GM12878 (cell line): ENCODE results near the gene ZBED1. TPM values are rescaled to one million over a fixed set of nuclear protein-coding genes. Genes with fewer than 3 reads are reported as not detected.

ENCODE experiments used
- ATAC-seq: fragments of 200-7000 bp; cut with Tn5 transposase; 3 replicates; pipeline ENCODE4 v1.9.1; 2020; ENCODE audit warnings: mild to moderate bottlenecking, moderate library complexity
- BruUV-seq: library from RNA; stranded (reverse); fragments of 400-500 nt; replicated peaks from 2 replicates; lab custom pipeline; 2021; lab: Mats Ljungman, UMichigan
- CTCF ChIA-PET: fragments of 300-600 bp; sonication (Branson Sonifier 250); formaldehyde crosslinking; extraction: SDS; loops from one replicate; lab custom pipeline; 2021; ENCODE audit warnings: inconsistent platforms; lab: Yijun Ruan, JAX
- POLR2A ChIA-PET: fragments of 350-600 bp; formaldehyde crosslinking; extraction: SDS; loops from one replicate; lab custom pipeline; 2021; ENCODE audit warnings: inconsistent platforms; lab: Charles Lee
- RAD21 ChIA-PET: fragments of 300-600 bp; sonication (Branson Sonifier 250); formaldehyde crosslinking; loops from one replicate; lab custom pipeline; 2023; ENCODE audit warnings: antibody characterized with exemption; ENCODE audit not compliant: unreplicated experiment; lab: Charles Lee
- SMC1A ChIA-PET: fragments of 300-600 bp; sonication (Branson Sonifier 250); formaldehyde crosslinking; loops from one replicate; lab custom pipeline; 2023; ENCODE audit not compliant: unreplicated experiment, uncharacterized antibody; lab: Charles Lee
- DNase-seq: peaks from one replicate; pipeline ENCODE4 v3.0.0-alpha.2; 2011; ENCODE audit warnings: low read depth, low spot score
- FAIRE-seq: peaks from 3 replicates; lab custom pipeline; 2011; peaks lifted over from hg19 to GRCh38; lab: Jason Lieb, UNC
- H2AFZ ChIP-seq: 2 replicates; pipeline ENCODE4 v1.6.0; 2011; ENCODE audit warnings: low read depth, low read length, control low read depth; ENCODE audit not compliant: control insufficient read depth
- H3K27ac ChIP-seq: 2 replicates; pipeline ENCODE4 v1.5.1; 2011; ENCODE audit warnings: control low read depth; ENCODE audit not compliant: control insufficient read depth, insufficient read depth
- H3K27me3 ChIP-seq, 2 experiments: replicated peaks in 1 of 2; 2 replicates each; pipeline versions ENCODE4 v1.6.0 to v1.6.1; 2011; ENCODE audit warnings: low read length in 1 of 2; ENCODE audit not compliant: control insufficient read depth in 2 of 2, insufficient read depth in 2 of 2
- H3K36me3 ChIP-seq, 2 experiments: 2 replicates each; pipeline ENCODE4 v1.5.1; 2011; ENCODE audit warnings: low read length in 1 of 2; ENCODE audit not compliant: control insufficient read depth in 2 of 2, insufficient read depth in 2 of 2
- H3K4me1 ChIP-seq: 2 replicates; pipeline ENCODE4 v1.6.1; 2011; ENCODE audit warnings: mild to moderate bottlenecking, low read length, moderate library complexity, mixed read lengths; ENCODE audit not compliant: control insufficient read depth, insufficient read depth
- H3K4me2 ChIP-seq: 2 replicates; pipeline ENCODE4 v1.6.0; 2011; ENCODE audit warnings: control low read depth; ENCODE audit not compliant: control insufficient read depth, insufficient read depth
- H3K4me3 ChIP-seq: fragments of 200-600 bp; sonication (generic); 2 replicates; pipeline ENCODE4 v1.5.1; 2016
- H3K79me2 ChIP-seq: 2 replicates; pipeline ENCODE4 v1.6.0; 2011; ENCODE audit warnings: low read length; ENCODE audit not compliant: control insufficient read depth, insufficient read depth
- H3K9ac ChIP-seq: 2 replicates; pipeline ENCODE4 v1.8.0; 2011; ENCODE audit warnings: low read length, control low read depth, mixed read lengths; ENCODE audit not compliant: control insufficient read depth, insufficient read depth
- H3K9me3 ChIP-seq: replicated peaks from 3 replicates; pipeline ENCODE4 v1.5.1; 2011; ENCODE audit warnings: mild to moderate bottlenecking, low read length; ENCODE audit not compliant: control insufficient read depth, insufficient read depth
- H4K20me1 ChIP-seq: 2 replicates; pipeline ENCODE4 v1.6.0; 2011; ENCODE audit not compliant: control insufficient read depth, insufficient read depth
- BCLAF1 ChIP-seq: fragments of 450-650 bp; IDR thresholded peaks from 2 replicates; pipeline ENCODE4 v1.6.1; 2017; ENCODE audit warnings: antibody characterized with exemption, mild to moderate bottlenecking, moderate library complexity
- HDAC6 ChIP-seq: fragments of 200-600 bp; sonication (generic); IDR thresholded peaks from one replicate; pipeline ENCODE4 v1.8.0; 2017; ENCODE audit warnings: antibody characterized with exemption; ENCODE audit not compliant: unreplicated experiment
- MYC ChIP-seq: IDR thresholded peaks from 2 replicates; pipeline ENCODE4 v1.6.1; 2011; ENCODE audit warnings: mild to moderate bottlenecking, low read length, moderate library complexity, inconsistent platforms; ENCODE audit not compliant: insufficient read depth, insufficient replicate concordance, insufficient read length, severe bottlenecking
- SIN3A ChIP-seq: IDR thresholded peaks from 2 replicates; pipeline ENCODE4 v1.6.1; 2012; ENCODE audit warnings: low read depth, low read length, improper control_type of control experiment
- SRF ChIP-seq, 2 experiments: IDR thresholded peaks; 2 replicates each; pipeline ENCODE4 v1.6.1; 2011; ENCODE audit warnings: low read depth in 2 of 2, low read length in 2 of 2, mild to moderate bottlenecking in 1 of 2, moderate library complexity in 1 of 2
- STAT1 ChIP-seq: fragments of 450-650 bp; conservative IDR thresholded peaks from 2 replicates; pipeline ENCODE4 v1.6.1; 2014; ENCODE audit warnings: antibody characterized with exemption, mild to moderate bottlenecking
- YBX1 ChIP-seq: fragments of 450-650 bp; IDR thresholded peaks from 2 replicates; pipeline ENCODE4 v1.6.1; 2016; ENCODE audit warnings: antibody characterized with exemption
- YY1 ChIP-seq: IDR thresholded peaks from 2 replicates; pipeline ENCODE4 v1.6.1; 2011; ENCODE audit warnings: low read depth, mild to moderate bottlenecking, low read length
- WGBS: methylation state at CpG from one replicate; pipeline ENCODE4 v1.1.6; 2016; ENCODE audit warnings: low lambda C conversion rate; ENCODE audit not compliant: insufficient replicate concordance, insufficient coverage; ENCODE audit errors: missing lambda C conversion rate; 5-methylcytosine and 5-hydroxymethylcytosine counted together
- in situ Hi-C: fragments of 300-500 bp; cut with MboI; formaldehyde crosslinking; loops from 9 replicates; pipeline ENCODE4 v1.14.3; 2018; ENCODE audit warnings: mixed read lengths
- intact Hi-C: fragments of 100-400 bp; cut with micrococcal nuclease; formaldehyde crosslinking; loops from one replicate; pipeline ENCODE4 v1.14.2; 2022; ENCODE audit not compliant: unreplicated experiment
- polyA plus RNA-seq, 11 experiments: library from polyadenylated mRNA; depleted of rRNA in 4 of 11; unstranded in 6 of 11; stranded (reverse) in 5 of 11; fragments of >200 nt; fragmentation: Nextera tagmentation in 4 of 11; fragmentation: Illumina TruSeq in 1 of 11; extraction: Ambion mirVana in 4 of 11; extraction: Trizol in 1 of 11; gene quantifications; 1 replicate in 1 of 11; 2 replicates in 10 of 11; pipeline versions ENCODE4 v1.2.1 to v1.2.3, GENCODE V29; 2011 to 2016; ENCODE audit warnings: inconsistent platforms in 2 of 11, missing spikeins in 2 of 11, low read depth in 1 of 11
- total RNA-seq, 4 experiments: library from RNA; depleted of rRNA in 3 of 4; stranded (reverse); fragments of >200 nt in 3 of 4; fragmentation: Illumina TruSeq in 1 of 4; extraction: Trizol in 1 of 4; gene quantifications; 2 replicates each; pipeline versions ENCODE4 v1.2.1 to v1.2.3, GENCODE V29; 2013 to 2021

Gene ZBED1
- total and polyA plus RNA-seq, 10 of the 15 experiments (the other 5 are each of a cell fraction or from before 2014, with no cell fraction given) = 1.9 to 75.5 (median 40.5) TPM

GRCh38 chrX:2549876-2550275, 49.1 kb upstream of the ZBED1 start (continued):
- TF ChIP-seq BCLAF1 (no peak), HDAC6 (no peak), STAT1 (no peak)

- 70% methylated on average over 11 of the region's 11 CpGs for WGBS
- ChIA-PET SMC1A (no interaction called here), POLR2A (no interaction called here), RAD21 (no interaction called here), CTCF (no interaction called here)
- Histone ChIP-seq H2AFZ (no peak overlapping the region), H3K27me3 (no peaks in the 10 kb centered on the region), H3K4me1 (no peaks in the 10 kb centered on the region), H3K4me2 (no peak overlapping the region), H3K4me3 (no peak overlapping the region), H3K36me3 (no peaks in the 10 kb centered on the region), H3K9me3 (peaks cover 3% of the 10 kb centered on the region; the same call in 2 of the 3 replicates), H3K9ac (no peak overlapping the region), H3K27ac (no peak overlapping the region), H4K20me1 (no peaks in the 10 kb centered on the region), H3K79me2 (no peaks in the 10 kb centered on the region)
- TF ChIP-seq SIN3A = no peak
- TF ChIP-seq SRF (IDR thresholded peaks at IDR 0.05; ENCODE audit: low read depth in 2 of 2, low read length in 2 of 2) = 0 out of 4 replicates have a peak, but pooled peaks of 1 of the 2 experiments have one; percentile 28
- TF ChIP-seq MYC = no peak
- TF ChIP-seq YY1 = peak; percentile 48; the same call in 1 of the 2 replicates
- TF ChIP-seq YBX1 = no peak
- in situ Hi-C loops (no loop called here), intact Hi-C loops (no loop called here)
- BruUV-seq = no TSS peak
- FAIRE-seq = no peak
- no peak for ATAC-seq
- no peak for DNase-seq
Measured at GRCh38 chrX:2548711-2549423, 48.1 kb upstream of the ZBED1 start.
